Measurements from ENCODE around the gene KRT2.

KRT2 gene

DNA sequence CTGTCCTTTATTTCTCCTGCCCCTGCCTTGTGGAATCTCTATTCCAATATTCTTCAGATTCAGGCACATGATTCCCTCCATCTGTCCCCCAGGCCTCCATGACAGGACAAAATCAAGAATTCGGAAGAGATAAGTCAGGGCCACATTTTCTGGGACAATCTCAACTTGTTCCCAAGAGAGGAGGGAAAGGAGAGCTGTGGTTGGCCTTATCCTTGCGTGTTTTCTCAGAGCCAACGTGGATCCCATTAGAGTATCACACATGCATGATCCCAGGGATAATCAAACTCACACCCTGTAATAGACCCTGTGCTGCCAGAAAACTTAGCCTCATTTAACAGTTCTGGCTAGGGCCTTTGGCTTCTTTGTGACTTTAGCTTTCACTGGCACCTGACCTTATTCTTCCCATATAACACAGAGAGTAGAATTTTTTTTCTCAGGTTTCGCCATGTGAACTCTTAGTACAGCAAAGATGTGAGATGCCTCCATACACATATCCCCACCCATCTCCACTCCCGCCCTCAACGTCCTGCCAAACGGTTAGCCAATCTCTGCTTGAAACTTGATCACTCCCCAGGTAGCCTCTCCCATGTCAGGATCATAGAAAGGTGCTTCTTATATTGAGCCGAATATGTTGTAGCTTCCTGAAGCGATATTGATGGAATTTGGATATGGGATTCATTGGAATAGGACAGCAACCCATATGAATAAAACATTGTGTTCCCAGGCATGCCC lies 34.9 kb upstream of the KRT2 start:
- H3K4me2 ChIP-seq (ENCODE audit: low read length): no peak overlapping the region
- no peak overlapping the region for H2AFZ ChIP-seq
- H3K36me3 ChIP-seq (ENCODE audit: control insufficient read depth, insufficient read depth, low read length): no peaks in the 10 kb centered on the region
- H3K4me1 ChIP-seq: peaks cover 14% of the 10 kb centered on the region
- H3K27me3 ChIP-seq (ENCODE audit: control insufficient read depth, insufficient read depth, low read length): no peaks in the 10 kb centered on the region
- no peak overlapping the region for H3K9ac ChIP-seq
- TF ChIP-seq, protein P1, sequence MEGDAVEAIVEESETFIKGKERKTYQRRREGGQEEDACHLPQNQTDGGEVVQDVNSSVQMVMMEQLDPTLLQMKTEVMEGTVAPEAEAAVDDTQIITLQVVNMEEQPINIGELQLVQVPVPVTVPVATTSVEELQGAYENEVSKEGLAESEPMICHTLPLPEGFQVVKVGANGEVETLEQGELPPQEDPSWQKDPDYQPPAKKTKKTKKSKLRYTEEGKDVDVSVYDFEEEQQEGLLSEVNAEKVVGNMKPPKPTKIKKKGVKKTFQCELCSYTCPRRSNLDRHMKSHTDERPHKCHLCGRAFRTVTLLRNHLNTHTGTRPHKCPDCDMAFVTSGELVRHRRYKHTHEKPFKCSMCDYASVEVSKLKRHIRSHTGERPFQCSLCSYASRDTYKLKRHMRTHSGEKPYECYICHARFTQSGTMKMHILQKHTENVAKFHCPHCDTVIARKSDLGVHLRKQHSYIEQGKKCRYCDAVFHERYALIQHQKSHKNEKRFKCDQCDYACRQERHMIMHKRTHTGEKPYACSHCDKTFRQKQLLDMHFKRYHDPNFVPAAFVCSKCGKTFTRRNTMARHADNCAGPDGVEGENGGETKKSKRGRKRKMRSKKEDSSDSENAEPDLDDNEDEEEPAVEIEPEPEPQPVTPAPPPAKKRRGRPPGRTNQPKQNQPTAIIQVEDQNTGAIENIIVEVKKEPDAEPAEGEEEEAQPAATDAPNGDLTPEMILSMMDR (IDR thresholded peaks at IDR 0.05): no peak
- no peak overlapping the region for H3K4me3 ChIP-seq (ENCODE audit: low read depth, low read length)
- no peak overlapping the region for H3K27ac ChIP-seq
- H3K79me2 ChIP-seq: no peaks in the 10 kb centered on the region
- H3K9me3 ChIP-seq (ENCODE audit: control insufficient read depth, low read length): no peaks in the 10 kb centered on the region

DNA sequence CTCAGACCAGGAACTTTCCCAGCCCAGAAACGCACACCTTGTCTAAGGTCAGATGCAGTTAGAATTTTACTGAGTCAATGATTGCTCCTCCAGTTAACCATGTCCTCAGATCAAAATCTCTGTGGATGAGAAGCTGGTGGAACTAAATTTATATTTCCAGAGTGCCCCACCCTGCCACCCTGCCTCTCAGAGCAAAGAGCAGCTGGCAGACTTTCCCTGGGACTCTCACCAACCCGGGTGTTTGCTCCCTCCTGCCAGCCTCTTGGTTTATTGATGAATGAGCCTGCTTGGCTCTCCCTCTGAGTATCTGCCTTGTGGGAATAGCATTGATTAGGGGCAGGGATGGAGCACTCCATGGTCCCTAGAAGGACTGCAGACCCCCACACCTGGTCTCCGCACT lies 34.1 kb upstream of the KRT2 start:
- H3K27me3 ChIP-seq (ENCODE audit: control insufficient read depth, insufficient read depth, low read length): no peaks in the 10 kb centered on the region

DNA sequence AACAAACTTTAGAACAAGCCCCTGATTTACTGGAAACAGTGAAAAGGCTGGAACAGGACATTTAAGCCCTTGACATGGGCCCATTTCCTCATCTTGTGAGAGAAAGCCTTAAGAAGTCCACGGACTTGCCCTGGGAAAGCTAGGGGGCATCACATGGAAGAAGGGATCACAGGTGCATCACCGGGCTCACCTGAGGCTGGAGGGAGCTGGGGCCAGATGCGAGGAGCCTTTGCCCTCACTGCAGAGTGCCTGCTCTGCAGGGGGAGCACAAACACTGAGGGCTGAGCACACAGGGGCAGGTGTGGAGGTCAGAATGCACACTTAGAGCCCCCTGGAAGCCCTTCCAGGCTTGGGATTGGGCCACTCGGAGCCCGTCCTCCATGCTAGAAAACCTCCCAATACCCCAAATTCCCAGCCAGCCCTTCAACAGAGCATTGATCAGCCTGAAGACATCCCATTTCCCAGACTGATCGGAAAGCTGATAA lies 33.4 kb upstream of the KRT2 start:
- peaks cover 14% of the 10 kb centered on the region for H3K4me1 ChIP-seq
- no peak overlapping the region for H3K4me2 ChIP-seq (ENCODE audit: low read length)
- H3K9me3 ChIP-seq (ENCODE audit: control insufficient read depth, low read length): no peaks in the 10 kb centered on the region
- no peak overlapping the region for H3K4me3 ChIP-seq (ENCODE audit: low read depth, low read length)
- TF ChIP-seq, protein P1 (IDR thresholded peaks at IDR 0.05): no peak
- no peaks in the 10 kb centered on the region for H3K79me2 ChIP-seq
- no peak overlapping the region for H3K9ac ChIP-seq
- H2AFZ ChIP-seq: no peak overlapping the region
- no peak overlapping the region for H3K27ac ChIP-seq
- no peaks in the 10 kb centered on the region for H3K27me3 ChIP-seq (ENCODE audit: control insufficient read depth, insufficient read depth, low read length)
- H3K36me3 ChIP-seq (ENCODE audit: control insufficient read depth, insufficient read depth, low read length): no peaks in the 10 kb centered on the region

More for the DNA sequence above, 34.1 kb upstream of the KRT2 start:
- Histone ChIP-seq H3K79me2 (no peaks in the 10 kb centered on the region), H3K36me3 (ENCODE audit: control insufficient read depth, insufficient read depth, low read length) (no peaks in the 10 kb centered on the region), H3K27ac (no peak overlapping the region), H3K9ac (no peak overlapping the region), H3K4me1 (peaks cover 14% of the 10 kb centered on the region), H2AFZ (no peak overlapping the region), H3K4me2 (ENCODE audit: low read length) (no peak overlapping the region), H3K9me3 (ENCODE audit: control insufficient read depth, low read length) (no peaks in the 10 kb centered on the region), H3K4me3 (ENCODE audit: low read depth, low read length) (no peak overlapping the region)
- TF ChIP-seq, protein P1 (IDR thresholded peaks at IDR 0.05): no peak

DNA sequence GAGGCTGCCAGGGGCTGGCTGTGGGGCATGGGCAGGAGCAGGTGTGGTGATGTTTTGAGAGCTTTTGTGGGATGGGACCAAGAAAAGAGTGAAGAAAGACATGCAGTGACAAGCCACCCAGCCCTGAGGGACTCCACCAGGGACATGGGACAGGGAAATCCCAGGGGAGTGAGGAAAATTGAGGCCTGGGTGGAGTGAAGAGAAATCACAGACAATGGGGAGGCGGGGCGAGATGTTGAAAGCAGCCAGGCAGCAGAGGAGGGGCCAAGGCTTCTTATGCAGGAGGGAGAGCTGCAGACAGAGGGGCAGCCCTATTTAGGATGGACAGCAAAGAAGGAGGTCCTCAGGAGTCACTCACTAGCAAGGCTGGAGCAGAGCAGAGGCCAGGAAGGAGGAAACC lies 32.4 kb upstream of the KRT2 start:
- Histone ChIP-seq H3K79me2 (no peaks in the 10 kb centered on the region), H3K27ac (no peak overlapping the region), H3K4me2 (ENCODE audit: low read length) (no peak overlapping the region), H3K4me1 (peaks cover 14% of the 10 kb centered on the region), H3K9me3 (ENCODE audit: control insufficient read depth, low read length) (no peaks in the 10 kb centered on the region), H3K36me3 (ENCODE audit: control insufficient read depth, insufficient read depth, low read length) (no peaks in the 10 kb centered on the region), H2AFZ (no peak overlapping the region), H3K9ac (no peak overlapping the region), H3K4me3 (ENCODE audit: low read depth, low read length) (no peak overlapping the region), H3K27me3 (ENCODE audit: control insufficient read depth, insufficient read depth, low read length) (no peaks in the 10 kb centered on the region)
- TF ChIP-seq, protein P1 (IDR thresholded peaks at IDR 0.05): no peak
